Neural cell (in vitro differentiated cells): ENCODE measurements around the gene ARHGAP30.

Experiments
- CTCF ChIP-seq: fragments of 450-650 bp; IDR thresholded peaks from 2 replicates; pipeline ENCODE4 v1.5.1; 2014; ENCODE audit warnings: antibody characterized with exemption, mild to moderate bottlenecking, moderate library complexity; ENCODE audit not compliant: poor library complexity, severe bottlenecking
- EP300 ChIP-seq: fragments of 450-650 bp; conservative IDR thresholded peaks from 2 replicates; pipeline ENCODE4 v1.6.1; 2014; ENCODE audit warnings: antibody characterized with exemption, mild to moderate bottlenecking, moderate library complexity; ENCODE audit not compliant: poor library complexity, severe bottlenecking
- EZH2 ChIP-seq: fragments of 200-600, 300-800 bp; shearing (Covaris generic), sonication (generic); IDR thresholded peaks from 2 replicates; pipeline ENCODE4 v1.6.1; 2014; ENCODE audit warnings: antibody characterized with exemption, low read length, borderline replicate concordance, mild to moderate bottlenecking; ENCODE audit not compliant: insufficient read depth, poor library complexity, severe bottlenecking
- SMC3 ChIP-seq: fragments of 450-650 bp; conservative IDR thresholded peaks from 2 replicates; pipeline ENCODE4 v1.6.1; 2014; ENCODE audit warnings: antibody characterized with exemption, mild to moderate bottlenecking, moderate library complexity; ENCODE audit not compliant: poor library complexity
- TAF1 ChIP-seq: IDR thresholded peaks from 2 replicates; pipeline ENCODE4 v1.6.1; 2012; ENCODE audit warnings: low read depth

- no peak for TF ChIP-seq EZH2
- no peak for TF ChIP-seq SMC3
- TF ChIP-seq TAF1 = no peak
- no peak for TF ChIP-seq CTCF
- TF ChIP-seq EP300 = no peak
Observed at GRCh38 chr1:161115132-161115711, 45.5 kb upstream of the ARHGAP30 start.
